ENCODE results near the gene FOXP1. TPM values are rescaled to one million over a fixed set of nuclear protein-coding genes. Genes with fewer than 3 reads are reported as not detected.

Gene FOXP1
- total and polyA plus RNA-seq, 2 of the 8 experiments (the other 6 are each of a cell fraction or from before 2014, with no cell fraction given): 13.9 to 25.4 TPM

DNA sequence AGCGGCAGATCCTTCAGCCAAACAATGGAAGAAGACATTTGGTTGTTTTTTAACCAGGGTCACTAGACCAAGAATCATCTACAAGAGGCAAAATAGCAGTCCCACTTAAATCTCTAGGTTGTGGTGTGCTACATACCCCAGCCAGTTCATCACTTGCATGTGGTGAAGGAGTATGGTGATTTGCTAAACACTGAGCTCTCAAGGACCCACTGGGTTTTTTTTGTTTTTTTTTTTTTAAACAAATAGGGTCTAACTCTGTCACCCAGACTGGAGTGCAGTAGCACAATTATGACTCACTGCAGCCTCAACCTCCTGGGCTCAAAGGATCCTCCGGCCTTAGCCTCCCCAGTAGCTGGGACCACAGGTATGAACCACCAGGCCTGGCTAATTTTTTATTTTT, 508.0 kb downstream of the FOXP1 start:
- Histone ChIP-seq H2BK15ac (ENCODE audit: low read length) (no peak overlapping the region), H3K4me2 (ENCODE audit: insufficient read depth in 1 of 2, low read depth in 2 of 2, low read length in 2 of 2) (no peak overlapping the region), H3K79me1 (ENCODE audit: low read depth, low read length) (no peaks in the 10 kb centered on the region), H2AK5ac (ENCODE audit: low read depth, low read length) (no peak overlapping the region), H3K79me2 (ENCODE audit: control insufficient read depth in 1 of 2, insufficient read depth in 2 of 2, low read length in 2 of 2) (no peaks in the 10 kb centered on the region), H4K20me1 (replicated peaks in 1 of 2; ENCODE audit: control insufficient read depth in 1 of 2, insufficient read depth in 2 of 2, low read length in 2 of 2) (no peaks in the 10 kb centered on the region), H2BK20ac (ENCODE audit: low read length) (no peak overlapping the region), H3K4ac (replicated peaks; ENCODE audit: insufficient read length, low read depth, low read length) (no peak overlapping the region), H3K36me3 (ENCODE audit: control insufficient read depth in 2 of 4, insufficient read depth in 4 of 4, low read length in 3 of 4) (no peaks in the 10 kb centered on the region), H3K4me1 (replicated peaks in 1 of 4; ENCODE audit: control insufficient read depth in 3 of 4, insufficient read depth in 4 of 4, low read length in 3 of 4) (peaks cover 0 to 14% (median 9%) of the 10 kb centered on the region in 4 experiments; a peak in 5 of 7 replicates), H3K18ac (ENCODE audit: extremely low read depth, low read length) (no peak overlapping the region), H2BK12ac (ENCODE audit: low read depth, low read length) (no peak overlapping the region), H3K9ac (replicated peaks in 1 of 4; ENCODE audit: extremely low read depth in 1 of 4, low read depth in 3 of 4, low read length in 3 of 4) (no peak overlapping the region), H3K23me2 (ENCODE audit: low read depth, low read length) (no peaks in the 10 kb centered on the region), H4K8ac (ENCODE audit: extremely low read depth, insufficient read depth, low read length) (no peak overlapping the region), H3K27me3 (replicated peaks in 1 of 4; ENCODE audit: control insufficient read depth in 3 of 4, extremely low read depth in 1 of 4, insufficient read depth in 3 of 4, low read length in 3 of 4) (peaks cover 0 to 1% (median 0%) of the 10 kb centered on the region in 4 experiments; a peak in 1 of 7 replicates), H3K9me3 (ENCODE audit: insufficient read depth in 2 of 2, low read depth in 1 of 2, low read length in 1 of 2) (no peaks in the 10 kb centered on the region), H3K14ac (ENCODE audit: insufficient read length) (no peak overlapping the region), H4K91ac (replicated peaks; ENCODE audit: insufficient read length, low read length) (no peak overlapping the region), H2AFZ (ENCODE audit: low read length) (no peak overlapping the region), H2BK5ac (ENCODE audit: low read depth, low read length) (no peak overlapping the region), H4K5ac (ENCODE audit: insufficient read length, low read depth, low read length) (no peak overlapping the region), H3K27ac (ENCODE audit: low read depth, low read length) (no peak overlapping the region), H3K23ac (ENCODE audit: insufficient read length) (no peak overlapping the region), H3K4me3 (ENCODE audit: extremely low read depth in 1 of 4, insufficient read depth in 2 of 4, low read depth in 3 of 4, low read length in 4 of 4) (no peak overlapping the region), H3K56ac (replicated peaks; ENCODE audit: insufficient read length, low read depth, low read length) (no peak overlapping the region), H2BK120ac (replicated peaks; ENCODE audit: low read depth, low read length) (no peak overlapping the region)
- DNase-seq (ENCODE audit: low read depth in 1 of 2, low spot score in 2 of 2) (no peak), FAIRE-seq (no peak)
- POLR2A ChIA-PET (ENCODE audit: partially characterized antibody): no interaction called here
- CTCF ChIA-PET (ENCODE audit: partially characterized antibody): no interaction called here
- 83% methylated on average over 2 of the region's 2 CpGs; no CpG with 5 or more reads in 1 of the 2 experiments for WGBS, 2 experiments (ENCODE audit: extremely low coverage in 1 of 2, insufficient coverage in 1 of 2, insufficient read length in 1 of 2, insufficient replicate concordance in 2 of 2, low coverage in 1 of 2, low lambda C conversion rate in 2 of 2, missing lambda C conversion rate in 1 of 2)
- TF ChIP-seq, protein P1, sequence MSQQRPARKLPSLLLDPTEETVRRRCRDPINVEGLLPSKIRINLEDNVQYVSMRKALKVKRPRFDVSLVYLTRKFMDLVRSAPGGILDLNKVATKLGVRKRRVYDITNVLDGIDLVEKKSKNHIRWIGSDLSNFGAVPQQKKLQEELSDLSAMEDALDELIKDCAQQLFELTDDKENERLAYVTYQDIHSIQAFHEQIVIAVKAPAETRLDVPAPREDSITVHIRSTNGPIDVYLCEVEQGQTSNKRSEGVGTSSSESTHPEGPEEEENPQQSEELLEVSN (IDR thresholded peaks at IDR 0.05): no peak
- TF ChIP-seq KDM1A (IDR thresholded peaks at IDR 0.05; ENCODE audit: borderline replicate concordance, low read length) (no peak), YY1 (IDR thresholded peaks at IDR 0.05; ENCODE audit: low read depth, low read length) (no peak), SIX5 (IDR thresholded peaks at IDR 0.05; ENCODE audit: low read depth, low read length) (no peak), JUN (IDR thresholded peaks at IDR 0.05; ENCODE audit: low read depth, low read length) (no peak), RBBP5 (IDR thresholded peaks at IDR 0.05; ENCODE audit: borderline replicate concordance, low read depth, low read length) (no peak), RXRA (IDR thresholded peaks at IDR 0.05; ENCODE audit: insufficient read depth, low read depth, low read length) (no peak), TCF12 (IDR thresholded peaks at IDR 0.05; ENCODE audit: low read depth, low read length) (no peak), MAFK (IDR thresholded peaks at IDR 0.05; ENCODE audit: low read depth, low read length) (no peak), CBX8 (IDR thresholded peaks at IDR 0.05; ENCODE audit: borderline replicate concordance, low read depth, low read length) (no peak)
- TF ChIP-seq, protein P2, sequence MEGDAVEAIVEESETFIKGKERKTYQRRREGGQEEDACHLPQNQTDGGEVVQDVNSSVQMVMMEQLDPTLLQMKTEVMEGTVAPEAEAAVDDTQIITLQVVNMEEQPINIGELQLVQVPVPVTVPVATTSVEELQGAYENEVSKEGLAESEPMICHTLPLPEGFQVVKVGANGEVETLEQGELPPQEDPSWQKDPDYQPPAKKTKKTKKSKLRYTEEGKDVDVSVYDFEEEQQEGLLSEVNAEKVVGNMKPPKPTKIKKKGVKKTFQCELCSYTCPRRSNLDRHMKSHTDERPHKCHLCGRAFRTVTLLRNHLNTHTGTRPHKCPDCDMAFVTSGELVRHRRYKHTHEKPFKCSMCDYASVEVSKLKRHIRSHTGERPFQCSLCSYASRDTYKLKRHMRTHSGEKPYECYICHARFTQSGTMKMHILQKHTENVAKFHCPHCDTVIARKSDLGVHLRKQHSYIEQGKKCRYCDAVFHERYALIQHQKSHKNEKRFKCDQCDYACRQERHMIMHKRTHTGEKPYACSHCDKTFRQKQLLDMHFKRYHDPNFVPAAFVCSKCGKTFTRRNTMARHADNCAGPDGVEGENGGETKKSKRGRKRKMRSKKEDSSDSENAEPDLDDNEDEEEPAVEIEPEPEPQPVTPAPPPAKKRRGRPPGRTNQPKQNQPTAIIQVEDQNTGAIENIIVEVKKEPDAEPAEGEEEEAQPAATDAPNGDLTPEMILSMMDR (IDR thresholded peaks at IDR 0.05; ENCODE audit: control extremely low read depth in 1 of 3, insufficient read depth in 1 of 3, low read depth in 1 of 3, low read length in 3 of 3): no peak

All from H1 (cell line).